Ovary (tissue), 3 donors: Measurements from ENCODE around the gene BANP.

Experiments
- CTCF ChIP-seq, 3 donors: fragments of 450-650 bp in 2 of 3; fragments of 200-600 bp in 1 of 3; IDR thresholded peaks; one replicate each; pipeline versions ENCODE4 v1.5.1 to v1.8.0; 2016 to 2022; ENCODE audit warnings: antibody characterized with exemption in 3 of 3, mild to moderate bottlenecking in 1 of 3
- EP300 ChIP-seq: sonication (generic); formaldehyde crosslinking; IDR thresholded peaks from one replicate; pipeline ENCODE4 v1.6.1; 2017; ENCODE audit warnings: antibody characterized with exemption
- donor health status: DM: no; HTN: no; CAD: no.

DNA sequence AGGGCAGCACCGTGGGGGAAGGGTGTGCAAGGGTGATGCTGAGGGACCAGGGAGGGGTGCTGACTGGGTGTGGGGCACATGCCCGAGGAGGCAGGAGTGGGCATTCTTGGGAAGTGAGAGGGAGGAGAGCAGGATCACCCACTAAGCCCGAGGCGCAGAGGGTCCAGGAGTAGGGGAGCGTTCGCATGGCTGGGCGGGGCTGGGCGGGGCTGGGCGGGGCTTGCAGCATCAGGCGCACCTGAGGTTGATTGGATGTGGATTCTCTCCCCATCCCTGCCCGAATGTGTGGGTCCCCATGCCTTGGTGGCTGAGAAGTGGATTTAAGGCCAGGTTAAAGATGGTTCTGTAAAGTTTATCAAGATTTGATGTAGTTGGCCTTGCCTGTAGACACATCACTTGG is 14.2 kb downstream of the BANP start:
- TF ChIP-seq CTCF (IDR thresholded peaks at IDR 0.05) (no peak), EP300 (no peak)
